Fibroblast of skin of right quadriceps (primary cell): ENCODE results near the gene TMEM97.
"Not testable (repeated sequence)": the region's sequence is repeated elsewhere in the genome, so short reads cannot be mapped to it uniquely, and the experiment has no call there.

Experiments
- DNase-seq: peaks from one replicate; pipeline ENCODE4 v3.0.0-alpha.2; 2013

Gene TMEM97

DNA sequence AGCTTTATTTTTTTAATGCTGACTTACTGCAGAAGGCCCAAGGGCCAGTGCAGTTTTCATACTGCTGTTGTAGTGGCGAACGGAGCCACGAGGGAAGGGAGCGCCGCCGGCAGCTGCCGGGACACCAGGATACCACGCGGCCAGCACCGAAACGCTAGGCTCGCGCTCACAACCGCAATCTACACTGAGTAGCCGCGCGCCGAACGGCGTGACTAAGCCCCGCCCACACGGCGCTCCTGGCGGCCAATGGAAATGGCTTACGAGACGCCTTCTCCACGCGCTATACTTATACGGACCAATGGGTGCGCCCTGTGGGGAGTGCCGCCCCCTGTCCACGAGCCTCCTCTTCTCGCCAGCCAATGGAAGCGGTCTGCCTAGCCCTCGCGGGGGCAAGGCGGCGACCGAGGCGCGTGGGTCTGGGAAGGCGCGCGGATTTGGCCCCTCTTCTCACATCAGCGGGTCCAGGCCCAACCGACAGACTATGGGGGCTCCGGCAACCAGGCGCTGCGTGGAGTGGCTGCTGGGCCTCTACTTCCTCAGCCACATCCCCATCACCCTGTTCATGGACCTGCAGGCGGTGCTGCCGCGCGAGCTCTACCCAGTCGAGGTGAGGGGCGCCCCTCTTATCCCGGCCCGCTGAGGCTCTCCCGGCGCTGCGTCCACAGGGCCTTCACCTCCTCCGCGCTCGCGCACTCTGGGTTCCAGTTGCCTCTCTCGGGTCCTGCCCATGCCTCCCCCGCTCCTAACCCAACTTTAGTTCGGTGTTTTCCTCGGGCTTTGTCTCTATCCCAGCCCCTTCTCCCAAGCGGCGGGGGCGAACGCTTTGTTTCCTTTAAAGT is at the start of gene TMEM97:
TMEM97 (plus strand) TSS at position 442 of the 839 bp plus-strand sequence; CDS start at position 482, 40 bp downstream.
- peak; percentile 95 for DNase-seq

GRCh38 chr17:28270055-28270454 is 48.9 kb upstream of the TMEM97 start:
- no peak for DNase-seq

- DNase-seq, result no peak
Observed at GRCh38 chr17:28270926-28271325, 48.1 kb upstream of the TMEM97 start.

DNA sequence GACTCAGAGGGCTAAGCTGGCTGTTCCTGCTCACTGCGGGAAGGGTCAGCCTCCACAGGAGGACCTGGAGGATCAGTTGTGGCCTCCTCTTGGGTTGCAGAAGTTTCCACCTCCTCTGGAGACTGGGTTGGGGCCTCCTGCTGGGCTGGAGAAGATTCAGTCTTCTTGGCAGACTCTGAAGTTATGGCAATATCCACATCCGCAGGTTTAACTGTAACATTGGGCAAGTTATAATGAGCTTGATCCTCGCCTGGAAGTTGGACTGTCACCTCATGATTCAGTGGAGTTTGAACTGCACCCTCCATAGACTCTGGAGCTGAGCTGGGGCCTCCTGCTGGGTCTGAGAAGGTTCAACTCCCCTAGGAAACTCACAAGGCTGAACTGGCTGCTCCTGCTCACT is 47.6 kb upstream of the TMEM97 start:
- no peak for DNase-seq

DNA sequence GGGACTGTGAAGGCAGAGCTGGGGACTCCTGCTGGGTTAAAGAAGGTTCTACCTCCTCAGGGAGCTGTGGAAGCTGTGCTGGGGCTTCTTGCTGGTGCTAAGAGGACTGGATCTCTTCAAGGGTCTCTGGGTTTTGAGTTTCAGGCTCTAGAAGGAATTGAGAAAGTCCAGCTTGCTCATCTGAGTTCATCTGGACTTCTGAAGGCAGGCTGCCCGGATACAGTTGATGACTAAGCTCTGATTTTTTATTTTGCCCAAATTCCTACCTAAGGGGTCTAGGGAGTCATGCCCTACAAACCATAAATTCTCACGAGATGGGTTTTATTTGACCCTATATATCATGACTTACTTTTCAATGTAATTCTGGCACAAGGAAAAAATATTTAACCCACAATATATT is 46.8 kb upstream of the TMEM97 start:
- DNase-seq, result no peak

DNA sequence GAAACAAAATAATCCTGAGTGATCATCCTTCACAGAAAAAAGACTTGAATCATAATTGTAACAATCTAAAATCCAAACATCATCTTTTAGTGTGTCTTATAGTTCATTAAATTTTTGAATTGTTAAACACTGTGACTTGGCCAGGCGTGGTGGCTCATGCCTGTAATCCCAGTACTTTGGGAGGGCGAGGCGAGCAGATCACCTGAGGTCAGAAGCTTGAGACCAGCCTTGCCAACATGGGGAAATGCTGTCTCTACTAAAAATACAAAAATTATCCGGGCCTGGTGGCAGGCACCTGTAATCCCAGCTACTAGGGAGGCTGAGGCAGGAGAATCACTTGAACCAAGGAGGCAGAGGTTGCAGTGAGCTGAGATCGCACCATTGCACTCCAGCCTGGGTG is 45.7 kb upstream of the TMEM97 start:
- DNase-seq, result not testable (repeated sequence)

DNA sequence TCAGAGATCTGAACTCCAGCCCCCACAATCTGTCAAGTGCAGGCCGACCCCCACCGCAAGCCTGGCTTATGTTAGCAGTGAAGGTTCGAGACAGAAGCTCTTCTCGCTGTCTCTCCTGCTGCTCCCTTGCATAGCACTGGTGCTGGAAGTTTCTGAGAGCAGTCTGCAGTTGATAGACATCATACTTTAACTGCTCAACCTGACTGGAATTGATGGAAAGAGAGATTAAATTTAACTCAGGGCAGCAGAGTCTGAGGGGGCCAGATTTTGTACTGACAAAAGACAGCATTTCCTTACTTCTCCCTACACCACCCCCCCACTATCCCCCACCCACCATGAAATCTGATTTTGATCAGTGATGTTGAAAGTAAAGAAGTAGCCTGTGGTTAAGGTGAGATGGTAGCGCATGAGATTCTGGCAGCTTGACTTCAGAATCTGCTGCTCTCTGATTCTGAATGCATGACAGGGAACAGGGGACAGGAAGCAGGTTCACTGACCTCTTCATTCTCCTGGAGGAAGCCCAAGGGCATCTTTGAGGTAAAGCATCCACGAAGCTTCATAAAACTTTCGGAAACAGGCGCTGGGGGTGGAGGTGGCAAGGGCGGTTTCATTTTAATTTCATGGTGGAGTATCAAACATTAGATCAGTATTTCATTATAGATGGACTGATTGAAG is 44.3 kb upstream of the TMEM97 start:
- no peak for DNase-seq

DNA sequence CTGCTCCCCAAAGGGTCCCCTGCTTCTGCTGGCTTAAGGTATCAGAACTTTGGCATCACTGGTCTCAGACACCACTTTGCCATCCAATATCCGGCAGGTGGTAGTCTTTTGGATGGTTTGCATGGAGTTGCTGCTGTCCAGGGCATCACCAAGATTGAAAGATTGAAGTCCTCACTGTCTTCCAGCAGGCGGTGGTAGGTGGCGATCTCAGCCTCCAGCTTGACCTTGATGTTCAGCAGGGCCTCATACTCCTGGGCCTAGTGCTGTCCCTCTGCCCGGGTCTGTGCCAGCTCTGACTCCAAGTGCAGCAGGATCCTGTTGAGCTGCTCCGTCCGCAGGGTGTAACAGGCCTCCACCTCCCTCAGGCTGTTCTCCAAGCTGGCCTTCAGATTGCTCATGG is 43.0 kb upstream of the TMEM97 start:
- DNase-seq, result no peak

DNA sequence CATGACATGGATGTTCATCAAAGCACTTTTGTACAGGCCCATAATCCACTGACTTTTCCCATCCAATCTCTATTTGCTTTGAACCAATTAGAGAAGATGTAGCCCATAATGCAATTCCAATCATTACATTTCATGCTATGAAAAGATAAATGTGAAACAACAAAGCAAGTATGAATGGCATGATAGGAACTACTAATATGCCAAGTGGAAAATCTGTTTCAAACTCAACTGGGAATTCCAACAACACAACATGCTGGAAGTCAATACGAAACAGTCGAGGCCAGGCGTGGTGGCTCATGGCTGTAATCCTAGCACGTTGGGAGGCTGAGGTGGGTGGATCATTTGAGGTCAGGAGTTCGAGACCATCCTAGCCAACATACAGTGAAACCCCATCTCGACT is 39.6 kb upstream of the TMEM97 start:
- peak; percentile 53 for DNase-seq

GRCh38 chr17:28280826-28281225 is 38.2 kb upstream of the TMEM97 start:
- DNase-seq, result no peak

DNA sequence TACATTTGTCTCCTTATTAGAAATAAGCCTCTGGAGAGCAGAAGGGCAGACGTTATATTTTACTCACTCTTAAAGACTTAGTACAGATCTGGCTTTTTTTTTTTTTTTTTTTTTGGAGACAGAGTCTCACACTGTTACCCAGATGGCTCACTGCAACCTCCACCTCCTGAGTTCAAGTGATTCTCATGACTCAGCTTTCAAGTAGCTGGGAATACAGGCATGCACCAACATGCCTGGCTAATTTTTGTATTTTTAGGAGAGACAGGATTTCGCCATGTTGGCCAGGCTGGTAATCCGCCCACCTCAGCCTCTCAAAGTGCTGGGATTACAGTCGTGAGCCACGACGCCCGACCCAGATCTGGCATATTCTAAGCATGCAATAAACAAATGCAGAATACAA is 36.4 kb upstream of the TMEM97 start:
- DNase-seq, result peak; percentile 84

GRCh38 chr17:28285965-28286364 is 33.0 kb upstream of the TMEM97 start:
- no peak for DNase-seq

DNA sequence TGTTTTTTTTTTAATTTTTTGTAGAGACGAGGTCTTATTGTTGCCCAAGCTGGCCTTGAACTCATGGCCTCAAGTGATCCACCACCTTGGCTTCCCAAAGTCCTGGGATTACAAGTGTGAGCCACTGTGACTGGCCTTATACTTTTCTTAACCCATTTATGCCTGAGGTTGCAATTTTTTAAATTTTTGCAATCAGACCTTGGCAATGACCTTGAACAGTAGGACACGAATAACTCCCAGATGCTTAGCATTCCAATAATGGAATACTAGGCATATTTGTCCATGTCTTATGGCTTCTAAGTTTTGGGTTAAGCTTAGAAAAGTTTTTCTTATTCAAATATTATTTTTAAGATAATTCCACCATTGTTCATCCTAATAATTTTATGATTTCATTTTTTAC is 28.3 kb upstream of the TMEM97 start:
- DNase-seq, result no peak

DNA sequence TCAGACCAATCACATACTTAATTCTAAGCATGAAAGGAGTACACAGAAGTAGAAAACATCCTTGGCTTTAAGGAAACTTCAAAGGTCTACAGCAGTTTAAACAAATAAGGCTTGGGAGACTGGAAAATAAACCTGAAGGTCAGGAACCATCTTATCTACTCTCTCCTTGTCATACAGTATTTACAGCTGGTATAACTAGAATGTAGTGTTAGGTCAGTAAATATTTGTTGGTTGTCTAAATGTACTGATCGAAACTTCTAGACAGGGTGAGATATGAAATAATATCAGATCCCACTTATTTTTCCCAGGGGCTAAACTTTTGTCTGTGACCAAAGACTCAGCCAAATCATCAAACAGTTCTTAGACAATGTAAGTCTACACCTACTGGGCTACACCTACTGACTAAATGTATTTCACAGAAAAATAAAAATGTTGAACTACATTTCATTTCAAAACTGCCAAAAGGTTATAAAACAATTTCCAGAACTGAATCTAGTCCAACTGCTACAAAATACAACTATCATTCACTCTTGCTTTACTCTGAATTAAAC is 27.1 kb upstream of the TMEM97 start:
- no peak for DNase-seq

DNA sequence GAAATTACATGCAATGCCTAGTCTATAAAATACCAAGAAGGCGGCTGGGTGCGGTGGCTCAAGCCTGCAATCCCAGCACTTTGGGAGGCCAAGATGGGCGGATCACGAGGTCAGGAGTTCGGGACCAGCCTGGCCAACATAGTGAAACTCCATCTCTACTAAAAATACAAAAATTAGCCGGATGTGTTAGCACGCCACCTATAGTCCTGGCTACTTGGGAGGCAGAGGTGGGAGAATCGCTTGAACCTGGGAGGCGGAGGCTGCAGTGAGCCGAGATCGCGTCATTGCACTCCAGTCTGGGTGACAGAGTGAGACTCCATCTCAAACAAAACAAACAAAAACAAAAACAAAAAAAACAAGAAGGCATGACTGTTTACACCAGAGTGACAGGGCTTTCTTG is 26.1 kb upstream of the TMEM97 start:
- not testable (repeated sequence) for DNase-seq

GRCh38 chr17:28293994-28294393 is 25.0 kb upstream of the TMEM97 start:
- no peak for DNase-seq

GRCh38 chr17:28295677-28296578 is 23.1 kb upstream of the TMEM97 start:
- DNase-seq, result no peak

GRCh38 chr17:28298449-28298848 is 20.6 kb upstream of the TMEM97 start:
- DNase-seq, result no peak

GRCh38 chr17:28306954-28307401 is 12.0 kb upstream of the TMEM97 start:
- DNase-seq, result no peak

GRCh38 chr17:28313841-28314240 is 5.2 kb upstream of the TMEM97 start:
- DNase-seq, result no peak

GRCh38 chr17:28315846-28316705 is 2.9 kb upstream of the TMEM97 start:
- no peak for DNase-seq
